Endodermal cell (in vitro differentiated cells): ENCODE data around the gene TSPAN18. TPM values are rescaled to one million over a fixed set of nuclear protein-coding genes. Genes with fewer than 3 reads are reported as not detected.

ENCODE experiments used
- DNase-seq: peaks from one replicate; pipeline ENCODE4 v3.0.0-alpha.2; 2017
- H3K27ac ChIP-seq: 2 replicates; pipeline ENCODE4 v1.5.1; 2013; ENCODE audit warnings: mild to moderate bottlenecking, low read depth, low read length, moderate library complexity
- H3K27me3 ChIP-seq: 2 replicates; pipeline ENCODE4 v1.6.1; 2013; ENCODE audit warnings: mild to moderate bottlenecking, low read length, moderate library complexity; ENCODE audit not compliant: insufficient read depth, control insufficient read depth, poor library complexity, severe bottlenecking
- H3K36me3 ChIP-seq: 2 replicates; pipeline ENCODE4 v1.7.0; 2013; ENCODE audit warnings: mild to moderate bottlenecking, low read length, moderate library complexity; ENCODE audit not compliant: control insufficient read depth, insufficient read depth
- H3K4me1 ChIP-seq: one replicate; pipeline ENCODE4 v1.7.0; 2013; ENCODE audit warnings: low read length; ENCODE audit not compliant: control insufficient read depth, insufficient read depth
- H3K4me3 ChIP-seq: 2 replicates; pipeline ENCODE4 v1.5.1; 2013; ENCODE audit warnings: mild to moderate bottlenecking, low read length, moderate library complexity
- H3K9ac ChIP-seq: 2 replicates; pipeline ENCODE4 v1.6.1; 2013; ENCODE audit warnings: mild to moderate bottlenecking, low read length, moderate library complexity; ENCODE audit not compliant: poor library complexity, severe bottlenecking; ENCODE audit errors: extremely low read depth
- H3K9me3 ChIP-seq: 2 replicates; pipeline ENCODE4 v1.6.1; 2013; ENCODE audit warnings: mild to moderate bottlenecking, low read length, moderate library complexity; ENCODE audit not compliant: control insufficient read depth
- H3K27ac Mint-ChIP-seq: 2 replicates; pipeline ENCODE4 v1.8.0; 2020; ENCODE audit warnings: mixed read lengths
- H3K27me3 Mint-ChIP-seq: 2 replicates; pipeline ENCODE4 v1.8.0; 2021; ENCODE audit warnings: mild to moderate bottlenecking, mixed read lengths; ENCODE audit not compliant: insufficient read depth
- H3K36me3 Mint-ChIP-seq: 2 replicates; pipeline ENCODE4 v1.8.0; 2020; ENCODE audit warnings: low read depth, mixed read lengths
- H3K4me1 Mint-ChIP-seq: 2 replicates; pipeline ENCODE4 v1.8.0; 2020; ENCODE audit warnings: mixed read lengths
- H3K4me3 Mint-ChIP-seq: 2 replicates; pipeline ENCODE4 v1.8.0; 2020; ENCODE audit warnings: mild to moderate bottlenecking, moderate library complexity, mixed read lengths
- H3K9me3 Mint-ChIP-seq: 2 replicates; pipeline ENCODE4 v1.8.0; 2020; ENCODE audit warnings: mild to moderate bottlenecking, mixed read lengths
- WGBS, 2 experiments: methylation state at CpG; one replicate each; pipeline versions ENCODE4 v1.1.5 to v1.1.7; 2013; ENCODE audit warnings: missing lambda C conversion rate in 2 of 2, mixed read lengths in 1 of 2; ENCODE audit not compliant: insufficient coverage in 1 of 2, insufficient read length in 1 of 2; 5-methylcytosine and 5-hydroxymethylcytosine counted together
- total RNA-seq, 2 donors: library from RNA; stranded (reverse); fragmentation: NEBNext Ultra II Directional in 1 of 2; extraction: Animal tissue kit (Norgen Biotek cat#: 25700) in 1 of 2; gene quantifications; 2 replicates in 1 of 2; 3 replicates in 1 of 2; pipeline ENCODE4 v1.2.1, GENCODE V29; 2021
- TF ChIP-seq, protein P1 (sequence below): fragments of 200-600 bp; sonication (generic); conservative IDR thresholded peaks from 2 replicates; pipeline ENCODE4 v1.5.0; 2021; ENCODE audit warnings: antibody characterized with exemption, mild to moderate bottlenecking

The TSPAN18 gene
- total RNA-seq, 2 donors from 2014 or later, result 28.0 to 28.7 TPM

GRCh38 chr11:44873537-44873936 lies 146.8 kb downstream of the TSPAN18 start:
- H3K36me3 Mint-ChIP-seq, result peaks cover 7% of the 10 kb centered on the region
- no peak overlapping the region for H3K27ac ChIP-seq
- H3K36me3 ChIP-seq, result no peaks in the 10 kb centered on the region
- no peak for DNase-seq
- H3K9ac ChIP-seq, result no peak overlapping the region
- H3K9me3 Mint-ChIP-seq, result no peaks in the 10 kb centered on the region
- H3K27ac Mint-ChIP-seq, result no peak overlapping the region
- 17 to 70% methylated on average over 1 of the region's 1 CpG for WGBS, 2 experiments
- H3K4me1 ChIP-seq, result peaks cover 18% of the 10 kb centered on the region
- H3K27me3 Mint-ChIP-seq, result no peaks in the 10 kb centered on the region
- peaks cover 13% of the 10 kb centered on the region for H3K4me1 Mint-ChIP-seq
- H3K4me3 ChIP-seq, result no peak overlapping the region
- TF ChIP-seq, protein P1, sequence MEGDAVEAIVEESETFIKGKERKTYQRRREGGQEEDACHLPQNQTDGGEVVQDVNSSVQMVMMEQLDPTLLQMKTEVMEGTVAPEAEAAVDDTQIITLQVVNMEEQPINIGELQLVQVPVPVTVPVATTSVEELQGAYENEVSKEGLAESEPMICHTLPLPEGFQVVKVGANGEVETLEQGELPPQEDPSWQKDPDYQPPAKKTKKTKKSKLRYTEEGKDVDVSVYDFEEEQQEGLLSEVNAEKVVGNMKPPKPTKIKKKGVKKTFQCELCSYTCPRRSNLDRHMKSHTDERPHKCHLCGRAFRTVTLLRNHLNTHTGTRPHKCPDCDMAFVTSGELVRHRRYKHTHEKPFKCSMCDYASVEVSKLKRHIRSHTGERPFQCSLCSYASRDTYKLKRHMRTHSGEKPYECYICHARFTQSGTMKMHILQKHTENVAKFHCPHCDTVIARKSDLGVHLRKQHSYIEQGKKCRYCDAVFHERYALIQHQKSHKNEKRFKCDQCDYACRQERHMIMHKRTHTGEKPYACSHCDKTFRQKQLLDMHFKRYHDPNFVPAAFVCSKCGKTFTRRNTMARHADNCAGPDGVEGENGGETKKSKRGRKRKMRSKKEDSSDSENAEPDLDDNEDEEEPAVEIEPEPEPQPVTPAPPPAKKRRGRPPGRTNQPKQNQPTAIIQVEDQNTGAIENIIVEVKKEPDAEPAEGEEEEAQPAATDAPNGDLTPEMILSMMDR, result no peak
- no peaks in the 10 kb centered on the region for H3K27me3 ChIP-seq
- no peaks in the 10 kb centered on the region for H3K9me3 ChIP-seq
- no peak overlapping the region for H3K4me3 Mint-ChIP-seq

DNA sequence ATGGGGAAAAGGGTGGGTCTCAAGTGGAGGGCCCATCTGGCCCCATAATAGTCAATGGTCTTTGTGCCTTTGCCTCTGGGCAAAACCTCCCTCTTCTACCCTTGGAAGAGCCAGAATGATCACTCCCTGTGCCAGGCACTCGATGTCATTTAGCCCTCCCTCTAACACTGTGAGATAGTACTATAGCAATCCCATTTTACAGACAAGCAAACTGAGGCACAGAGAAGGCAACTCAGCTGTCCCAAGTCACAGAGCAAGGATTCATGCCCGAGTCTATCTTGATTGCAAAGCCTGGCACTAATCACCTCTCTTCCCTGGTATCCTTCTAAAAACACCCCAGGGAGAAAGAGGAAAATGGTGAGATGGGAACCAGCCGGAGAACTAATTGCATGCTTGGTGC lies 147.5 kb downstream of the TSPAN18 start:
- Histone ChIP-seq H3K27ac (no peak overlapping the region), H3K9me3 (no peaks in the 10 kb centered on the region), H3K4me3 (no peak overlapping the region), H3K36me3 (no peaks in the 10 kb centered on the region), H3K9ac (no peak overlapping the region), H3K4me1 (peaks cover 15% of the 10 kb centered on the region), H3K27me3 (no peaks in the 10 kb centered on the region)
- Mint-ChIP-seq H3K27me3 (no peaks in the 10 kb centered on the region), H3K9me3 (no peaks in the 10 kb centered on the region), H3K27ac (peak overlapping the region; percentile 79), H3K36me3 (peaks cover 7% of the 10 kb centered on the region), H3K4me3 (no peak overlapping the region), H3K4me1 (peaks cover 12% of the 10 kb centered on the region)
- no peak for DNase-seq
- TF ChIP-seq, protein P1, result no peak
- 96 to 100% methylated on average over 2 to 3 of the region's 3 CpGs for WGBS, 2 experiments

GRCh38 chr11:44875037-44875436 lies 148.3 kb downstream of the TSPAN18 start:
- Histone ChIP-seq H3K27me3 (no peaks in the 10 kb centered on the region), H3K36me3 (no peaks in the 10 kb centered on the region), H3K9me3 (no peaks in the 10 kb centered on the region), H3K9ac (no peak overlapping the region), H3K4me1 (peaks cover 14% of the 10 kb centered on the region), H3K27ac (no peak overlapping the region), H3K4me3 (no peak overlapping the region)
- Mint-ChIP-seq H3K27ac (no peak overlapping the region), H3K36me3 (peaks cover 7% of the 10 kb centered on the region), H3K27me3 (no peaks in the 10 kb centered on the region), H3K4me1 (peaks cover 12% of the 10 kb centered on the region), H3K9me3 (no peaks in the 10 kb centered on the region), H3K4me3 (no peak overlapping the region)
- WGBS, 2 experiments, result 84 to 100% methylated on average over 2 to 3 of the region's 4 CpGs
- DNase-seq, result no peak
- TF ChIP-seq, protein P1, result no peak
